LHCN-M2 (cell line): ENCODE measurements around the gene KHDC1L. TPM values are rescaled to one million over a fixed set of nuclear protein-coding genes. Genes with fewer than 3 reads are reported as not detected.
"Not testable (repeated sequence)": the region's sequence is repeated elsewhere in the genome, so short reads cannot be mapped to it uniquely, and the experiment has no call there.

Source experiments
- DNase-seq: peaks from one replicate; pipeline ENCODE4 v3.0.0-alpha.2; 2012; ENCODE audit warnings: low read depth
- total RNA-seq: library from RNA; depleted of rRNA; stranded (reverse); fragments of >200 nt; gene quantifications from 2 replicates; pipeline ENCODE4 v1.2.3, GENCODE V29; 2014; rRNA removed

The KHDC1L gene
- total RNA-seq, 1 experiment from 2014 or later, result not detected

DNA sequence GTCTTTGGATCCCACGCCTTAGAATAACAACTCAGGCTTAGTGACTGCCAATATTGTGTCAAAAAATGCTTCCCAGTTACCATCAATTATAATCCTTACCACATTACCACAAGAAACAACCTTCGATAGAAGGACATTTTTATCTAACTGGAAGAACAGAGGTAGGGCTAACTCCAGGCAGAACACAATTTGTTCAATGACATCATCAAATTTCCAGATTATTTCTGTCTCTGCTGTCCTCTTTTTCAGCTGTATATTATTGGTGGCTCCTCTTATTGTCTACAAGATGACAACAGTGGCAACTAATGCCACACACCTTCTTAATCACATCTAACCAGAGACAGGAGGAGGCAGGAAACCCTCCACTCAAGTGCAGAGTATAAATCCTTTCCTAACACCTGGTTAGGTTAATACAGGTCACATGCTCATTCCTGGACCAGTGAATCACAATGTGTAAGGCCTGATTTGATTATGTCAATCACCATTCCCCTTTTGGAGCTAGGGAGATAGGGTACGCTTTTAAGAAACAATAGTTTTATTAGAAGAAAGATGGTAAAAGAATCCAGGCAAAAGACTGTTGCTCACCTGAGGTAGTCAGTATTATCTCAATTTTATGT is 18.0 kb downstream of the KHDC1L start:
- DNase-seq, result no peak

GRCh38 chr6:73204252-73204651 is 21.0 kb downstream of the KHDC1L start:
- DNase-seq, result no peak

- no peak for DNase-seq
Observed at GRCh38 chr6:73203098-73203497, 22.2 kb downstream of the KHDC1L start.

GRCh38 chr6:73200735-73201134 is 24.6 kb downstream of the KHDC1L start:
- peak; percentile 6 for DNase-seq

DNA sequence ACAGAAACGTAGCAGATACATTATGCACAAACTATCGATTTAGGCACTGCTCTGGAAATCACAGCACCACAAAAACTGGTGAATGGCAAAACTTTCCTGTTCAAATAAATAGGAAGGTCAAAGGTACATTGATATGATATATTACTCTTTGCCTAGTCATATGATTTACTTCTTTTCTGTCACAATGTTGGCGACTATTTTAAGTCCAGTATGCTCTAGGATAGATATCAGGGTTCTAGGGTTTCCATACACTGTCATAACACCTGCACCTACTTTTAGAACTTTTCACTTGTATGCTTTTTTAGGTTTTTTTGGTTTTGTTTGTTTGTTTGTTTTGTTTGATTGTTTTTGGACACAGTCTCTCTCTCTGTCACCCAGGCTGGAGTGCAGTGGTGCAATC is 25.0 kb downstream of the KHDC1L start:
- DNase-seq, result no peak

GRCh38 chr6:73194744-73195143 is 30.6 kb downstream of the KHDC1L start:
- DNase-seq, result no peak

GRCh38 chr6:73193302-73193701 is 32.0 kb downstream of the KHDC1L start:
- not testable (repeated sequence) for DNase-seq

GRCh38 chr6:73182021-73182607 is 43.2 kb downstream of the KHDC1L start:
- DNase-seq, result no peak

- DNase-seq, result peak; percentile 77
Observed at GRCh38 chr6:73180763-73181619, 44.3 kb downstream of the KHDC1L start.

DNA sequence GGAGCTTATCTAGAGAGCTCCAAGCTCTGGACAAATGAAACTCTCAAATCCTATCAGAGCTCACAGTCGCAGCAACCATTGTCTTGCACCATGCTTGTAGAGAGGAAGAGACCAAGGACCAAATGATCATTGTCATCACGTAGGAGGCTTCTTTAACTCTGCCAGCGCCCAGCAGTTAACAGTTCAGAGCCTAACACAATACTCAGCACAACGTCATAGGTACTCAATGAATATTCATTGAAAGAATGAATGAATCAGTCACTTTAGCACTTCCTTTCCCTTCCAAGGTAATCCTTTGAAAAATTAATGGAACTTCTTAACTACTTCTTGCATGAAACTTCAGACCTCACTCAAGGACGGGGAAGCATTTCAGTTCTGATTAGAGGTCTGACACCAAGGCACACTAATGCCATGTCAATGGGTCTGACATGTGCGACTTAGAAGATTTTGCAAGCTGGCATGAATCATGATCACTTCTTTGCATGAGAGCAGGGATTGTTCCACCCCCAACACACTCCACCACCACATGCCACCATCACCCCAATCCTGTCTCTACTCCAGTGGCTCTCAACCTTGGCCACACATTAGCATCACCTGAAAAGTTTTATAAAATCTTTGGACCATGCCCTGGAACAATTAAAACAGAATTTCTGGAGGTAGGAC is 45.1 kb downstream of the KHDC1L start:
- peak; percentile 33 for DNase-seq

GRCh38 chr6:73177221-73177944 is 47.9 kb downstream of the KHDC1L start:
- DNase-seq, result no peak

DNA sequence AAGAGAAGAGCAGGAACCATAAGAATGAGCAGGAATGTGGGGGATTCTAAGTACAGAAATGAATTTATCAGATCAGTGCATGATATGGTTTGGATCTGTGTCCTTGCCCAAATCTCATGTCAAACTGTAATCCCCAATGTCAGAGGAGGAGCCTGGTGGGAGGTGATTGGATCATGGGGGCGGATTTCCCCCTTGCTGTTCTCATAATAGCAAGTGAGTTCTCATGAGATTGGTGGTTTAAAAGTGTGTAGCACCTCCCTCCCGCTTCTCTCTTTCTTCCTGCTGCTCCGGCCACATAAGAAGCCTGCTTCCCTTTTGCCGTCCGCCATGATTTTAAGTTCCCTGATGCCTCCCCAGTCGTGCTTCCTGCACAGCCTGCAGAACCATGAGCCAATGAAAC is 49.2 kb downstream of the KHDC1L start:
- DNase-seq, result no peak

DNA sequence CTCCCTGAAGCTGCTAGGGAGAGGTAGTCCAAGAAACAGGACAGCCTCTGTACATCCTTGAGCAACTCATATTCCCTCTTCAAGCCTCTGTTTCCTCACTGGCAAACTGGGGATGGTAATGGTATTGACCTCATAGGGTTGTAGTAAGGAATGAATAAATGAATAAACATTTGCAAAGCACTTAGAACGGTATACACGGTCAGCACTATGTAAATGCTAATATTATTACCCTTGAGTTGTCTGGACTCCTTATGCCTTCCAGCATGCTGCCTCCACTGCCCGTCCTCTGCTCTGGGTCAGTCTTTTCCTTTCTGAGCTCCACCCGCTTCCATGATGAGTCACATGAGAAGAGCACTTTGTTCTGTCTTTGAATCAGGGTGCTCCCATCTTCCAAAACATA is 50.6 kb downstream of the KHDC1L start:
- no peak for DNase-seq

Other genes with a start within 250 kb of the KHDC1L start
- 3.1 and 4.8 TPM in 2 replicates for gene KHDC1, start 37.7 kb upstream of the KHDC1L start, total RNA-seq
- gene DPPA5, start 128.8 kb upstream of the KHDC1L start, total RNA-seq, result not detected in 2 replicates
- not detected in 2 replicates for gene KHDC3L, start 137.2 kb upstream of the KHDC1L start, total RNA-seq
- not detected in 2 replicates for gene OOEP, start 144.4 kb upstream of the KHDC1L start, total RNA-seq
- not detected in 2 replicates for gene DDX43, start 169.3 kb upstream of the KHDC1L start, total RNA-seq
- 15.0 and 16.7 TPM in 2 replicates for gene CGAS, start 226.8 kb upstream of the KHDC1L start, total RNA-seq
- gene MTO1, start 236.2 kb upstream of the KHDC1L start, total RNA-seq, result 26.1 and 26.2 TPM in 2 replicates